Limb (tissue), 2 donors: Measurements from ENCODE around the gene IPO9.

Source experiments
- DNase-seq, 2 donors: peaks; one replicate each; pipeline ENCODE4 v3.0.0-alpha.2; 2016; ENCODE audit errors: extremely low spot score in 2 of 2

Gene IPO9

DNA sequence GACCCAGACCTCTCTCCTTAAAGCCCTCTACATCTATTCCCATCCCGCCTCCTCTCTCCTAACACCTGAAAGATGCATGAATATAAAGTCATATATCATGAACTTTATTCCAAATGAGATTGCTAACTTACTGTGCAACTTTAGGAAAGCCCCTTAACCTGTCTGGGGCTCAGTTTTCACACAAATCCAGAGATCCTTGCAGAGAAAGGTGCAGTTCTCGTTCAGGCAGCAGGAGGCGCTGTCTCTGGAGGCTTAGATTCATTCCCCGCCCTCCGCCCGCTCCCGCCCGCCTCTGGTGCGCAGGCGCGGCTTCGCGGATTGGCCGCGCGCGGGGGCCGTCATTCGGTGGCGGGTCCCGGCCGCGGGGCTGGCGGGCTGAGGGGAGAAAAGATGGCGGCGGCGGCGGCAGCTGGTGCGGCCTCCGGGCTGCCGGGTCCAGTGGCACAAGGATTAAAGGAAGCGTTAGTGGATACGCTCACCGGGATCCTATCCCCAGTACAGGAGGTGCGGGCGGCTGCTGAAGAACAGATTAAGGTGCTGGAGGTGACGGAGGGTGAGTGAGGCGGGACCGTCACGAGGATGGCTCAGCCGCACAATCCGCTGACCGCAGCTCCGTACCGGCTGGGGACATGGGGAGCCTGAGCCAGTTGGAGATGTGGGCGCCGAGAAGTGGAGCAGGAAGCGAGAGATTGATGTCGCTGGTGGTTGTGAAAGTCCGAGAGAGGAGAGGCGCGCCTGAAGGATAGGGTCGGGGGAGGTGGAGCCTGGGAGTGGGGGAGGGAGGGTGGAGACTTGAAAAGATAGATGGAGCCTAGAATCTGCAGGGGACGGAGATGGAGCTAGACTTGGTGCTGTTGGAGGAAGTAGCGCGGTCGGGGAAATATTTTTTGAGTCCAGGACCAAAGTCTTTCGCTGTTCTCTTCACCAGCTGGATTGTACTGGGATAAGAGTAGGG, at the start of gene IPO9:
TSS of gene IPO9 (plus strand) at position 338 of the 955 bp plus-strand sequence. CDS start at position 391, 53 bp downstream.
- DNase-seq: peak; percentile 95 to 98

DNA sequence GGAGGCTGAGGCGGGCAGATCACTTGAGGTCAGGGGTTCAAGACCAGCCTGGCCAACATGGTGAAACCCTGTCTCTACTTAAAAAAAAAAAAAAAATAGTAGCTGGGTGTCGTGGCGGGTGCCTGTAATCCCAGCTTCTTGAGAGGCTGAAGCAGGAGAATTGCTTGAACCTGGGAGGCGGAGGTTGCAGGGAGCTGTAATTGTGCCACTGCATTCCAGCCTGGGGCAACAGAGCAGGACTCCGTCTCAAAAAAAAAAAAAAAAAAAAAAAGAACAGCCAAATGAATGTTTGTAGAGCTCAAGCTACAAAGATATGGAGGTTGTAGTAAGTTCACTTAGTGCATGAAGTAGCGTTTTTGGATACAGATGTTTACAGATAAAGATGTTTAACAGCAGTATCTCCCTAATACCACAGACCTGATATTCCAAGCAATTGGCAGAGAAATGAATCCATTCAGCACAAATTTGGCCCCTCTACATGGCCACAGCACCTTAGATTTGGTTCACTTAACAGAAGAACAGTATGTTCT, 49.5 kb upstream of the IPO9 start:
- DNase-seq: no peak

DNA sequence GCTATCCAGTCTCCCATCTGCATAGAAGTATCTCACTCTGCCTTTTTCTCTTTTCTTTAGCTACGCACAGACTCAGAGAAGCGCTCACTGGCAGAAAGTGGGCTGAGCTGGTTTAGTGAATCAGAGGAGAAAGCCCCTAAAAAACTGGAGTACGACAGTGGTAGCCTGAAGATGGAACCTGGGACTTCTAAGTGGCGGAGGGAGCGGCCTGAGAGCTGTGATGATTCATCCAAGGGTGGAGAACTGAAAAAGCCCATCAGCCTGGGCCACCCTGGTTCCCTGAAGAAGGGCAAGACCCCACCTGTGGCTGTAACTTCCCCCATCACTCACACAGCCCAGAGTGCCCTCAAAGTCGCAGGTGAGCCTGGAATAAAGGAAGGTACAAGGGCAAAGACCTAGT, 48.0 kb upstream of the IPO9 start:
- no peak for DNase-seq

DNA sequence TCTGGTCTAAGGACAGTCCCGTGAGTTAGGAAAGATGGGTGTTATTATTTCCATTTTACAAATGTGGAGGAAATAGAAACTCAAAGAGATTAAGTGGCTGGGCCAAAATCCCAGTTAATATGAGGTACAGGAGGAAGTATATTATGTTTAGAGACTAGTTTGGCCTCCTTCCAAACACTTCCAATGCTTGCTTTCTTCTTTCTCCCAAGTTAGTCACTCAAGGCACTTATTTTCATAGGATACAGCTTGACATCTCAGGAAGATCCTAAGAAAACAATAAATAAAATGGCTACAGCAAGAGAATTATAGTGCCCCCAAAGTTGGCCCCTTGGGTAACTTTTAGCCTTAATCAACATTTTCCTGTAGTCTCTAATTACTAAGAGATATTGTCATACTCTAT, 47.5 kb upstream of the IPO9 start:
- DNase-seq: no peak

DNA sequence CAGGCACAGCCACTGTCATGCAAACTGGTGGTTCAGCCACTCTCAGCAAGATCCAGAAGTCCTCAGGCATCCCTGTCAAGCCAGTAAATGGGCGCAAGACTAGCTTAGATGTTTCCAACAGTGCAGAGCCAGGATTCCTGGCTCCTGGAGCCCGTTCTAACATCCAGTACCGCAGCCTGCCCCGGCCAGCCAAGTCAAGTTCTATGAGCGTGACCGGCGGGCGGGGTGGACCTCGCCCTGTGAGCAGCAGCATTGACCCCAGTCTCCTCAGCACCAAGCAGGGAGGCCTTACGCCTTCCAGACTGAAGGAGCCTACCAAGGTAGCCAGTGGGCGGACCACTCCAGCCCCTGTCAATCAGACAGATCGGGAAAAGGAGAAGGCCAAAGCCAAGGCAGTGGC, 46.6 kb upstream of the IPO9 start:
- no peak for DNase-seq

DNA sequence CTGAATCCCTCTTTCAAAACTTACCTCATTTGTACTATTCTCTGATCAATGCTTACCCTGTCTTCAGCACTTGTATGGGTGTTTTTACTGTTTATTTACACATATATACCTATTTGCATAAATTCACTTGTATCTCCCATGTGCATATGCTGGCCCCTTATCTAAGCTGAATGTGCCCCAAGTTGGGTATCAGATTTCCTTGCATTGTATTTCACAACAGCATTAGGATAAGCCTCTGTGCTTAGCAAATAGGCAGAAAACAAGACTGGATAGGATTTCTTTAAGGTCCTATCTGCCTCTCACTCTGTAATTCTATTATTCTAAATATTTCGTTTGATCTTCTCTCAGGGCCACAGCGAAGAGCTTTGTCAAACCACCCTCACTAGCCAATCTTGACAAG, 45.9 kb upstream of the IPO9 start:
- no peak for DNase-seq

DNA sequence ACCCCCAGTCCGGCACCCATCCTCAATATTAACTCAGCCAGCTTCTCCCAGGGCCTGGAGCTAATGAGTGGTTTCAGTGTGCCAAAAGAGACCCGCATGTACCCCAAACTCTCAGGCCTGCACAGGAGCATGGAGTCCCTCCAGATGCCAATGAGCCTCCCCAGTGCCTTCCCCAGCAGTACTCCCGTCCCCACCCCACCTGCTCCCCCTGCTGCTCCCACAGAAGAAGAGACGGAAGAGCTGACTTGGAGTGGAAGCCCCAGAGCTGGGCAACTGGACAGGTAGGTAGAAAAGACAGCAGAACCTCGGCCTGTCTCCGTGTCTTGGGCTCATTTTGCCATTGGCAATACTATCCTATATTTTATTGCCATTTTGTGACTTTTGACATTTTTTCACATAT, 45.4 kb upstream of the IPO9 start:
- DNase-seq: no peak

DNA sequence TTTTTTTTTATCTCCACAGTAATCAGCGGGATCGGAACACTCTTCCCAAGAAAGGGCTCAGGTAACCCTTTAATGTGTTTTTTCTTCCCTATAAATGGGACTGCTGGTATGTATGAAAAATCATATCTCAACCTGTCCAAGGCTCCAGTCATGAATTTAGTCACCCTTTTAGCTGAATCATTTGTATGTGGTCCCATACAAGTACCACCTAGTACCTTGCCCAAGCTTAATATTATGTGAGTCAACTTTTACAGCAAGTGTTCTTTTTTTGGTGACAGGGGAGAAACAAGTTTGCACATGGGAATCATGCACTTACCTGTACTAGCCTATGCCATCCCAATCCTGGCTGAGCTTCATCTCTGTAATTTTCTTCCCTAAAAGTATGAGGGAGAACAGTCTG, 43.7 kb upstream of the IPO9 start:
- DNase-seq: no peak

DNA sequence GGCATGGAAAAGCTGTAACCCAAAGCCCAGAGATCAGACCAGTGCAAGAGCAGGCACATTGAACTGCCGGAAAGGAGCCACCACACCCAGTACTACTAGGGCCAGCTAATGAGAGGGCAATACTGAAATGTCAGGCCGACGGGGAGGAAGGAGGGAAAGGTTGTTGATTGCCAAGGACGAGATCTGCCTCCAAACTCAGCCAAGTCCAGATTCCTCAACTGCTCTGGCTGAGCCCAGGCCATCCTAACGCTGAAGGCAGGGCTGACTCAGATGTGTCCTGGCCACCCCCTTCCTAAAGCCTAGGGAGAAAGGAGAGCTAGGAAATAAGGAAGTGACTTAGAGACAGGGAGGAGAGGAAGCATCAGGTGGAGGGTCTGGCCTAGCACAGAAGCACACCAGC, 42.1 kb upstream of the IPO9 start:
- no peak for DNase-seq

DNA sequence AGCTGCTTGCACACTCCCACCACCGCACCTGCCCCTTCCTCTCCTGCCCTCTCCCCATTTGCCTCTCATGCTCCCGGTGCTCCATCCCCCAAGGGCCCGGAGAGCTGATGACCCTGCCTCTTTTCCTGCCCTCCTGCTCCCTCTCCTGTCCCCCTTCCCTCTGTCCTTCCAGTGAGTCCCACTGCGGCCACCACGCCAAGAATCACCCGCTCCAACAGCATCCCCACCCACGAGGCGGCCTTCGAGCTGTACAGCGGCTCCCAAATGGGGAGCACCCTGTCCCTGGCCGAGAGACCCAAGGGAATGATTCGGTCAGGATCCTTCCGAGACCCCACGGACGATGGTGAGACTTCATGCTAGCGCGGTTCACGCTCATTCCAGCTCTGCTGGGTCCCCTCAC, 40.7 kb upstream of the IPO9 start:
- DNase-seq: no peak

DNA sequence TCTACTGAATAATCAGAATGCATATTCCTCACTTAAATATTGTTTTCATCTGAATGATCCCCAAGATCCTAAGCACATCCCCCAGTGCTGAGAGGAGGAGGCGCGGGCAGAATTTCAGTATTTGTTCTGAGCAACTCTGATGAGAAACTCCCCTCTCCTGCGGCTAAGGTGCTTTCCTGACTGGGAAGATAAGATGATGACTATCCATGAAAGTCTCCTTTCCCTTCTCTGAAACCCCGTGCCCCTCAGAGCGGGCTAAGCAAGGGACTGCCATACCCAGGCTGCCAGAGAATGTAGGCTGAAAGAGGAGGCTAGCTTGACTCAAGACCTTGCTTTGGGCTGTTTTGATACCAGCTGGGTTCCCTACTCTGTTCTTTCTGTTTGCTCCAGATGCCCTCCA, 39.7 kb upstream of the IPO9 start:
- DNase-seq: no peak

DNA sequence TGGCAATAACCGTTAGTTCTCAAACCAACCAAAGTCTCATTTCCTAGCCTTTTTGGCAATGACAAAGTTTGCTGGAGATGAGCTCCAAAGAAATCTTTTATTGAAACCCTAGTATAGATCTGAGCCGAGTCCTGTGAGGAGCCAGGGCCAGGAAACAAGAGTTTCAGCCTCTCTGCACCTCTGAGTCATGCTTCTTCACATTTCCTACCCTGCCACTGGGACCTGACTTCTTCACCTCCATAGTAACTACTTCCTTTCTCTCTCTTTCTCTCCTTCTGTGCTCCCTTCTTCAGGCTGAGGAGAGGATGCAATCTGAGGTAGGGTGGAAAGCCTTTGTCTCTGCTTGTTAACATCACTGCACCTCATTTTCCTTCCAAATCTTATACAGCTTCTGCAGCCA, 38.7 kb upstream of the IPO9 start:
- DNase-seq: no peak

DNA sequence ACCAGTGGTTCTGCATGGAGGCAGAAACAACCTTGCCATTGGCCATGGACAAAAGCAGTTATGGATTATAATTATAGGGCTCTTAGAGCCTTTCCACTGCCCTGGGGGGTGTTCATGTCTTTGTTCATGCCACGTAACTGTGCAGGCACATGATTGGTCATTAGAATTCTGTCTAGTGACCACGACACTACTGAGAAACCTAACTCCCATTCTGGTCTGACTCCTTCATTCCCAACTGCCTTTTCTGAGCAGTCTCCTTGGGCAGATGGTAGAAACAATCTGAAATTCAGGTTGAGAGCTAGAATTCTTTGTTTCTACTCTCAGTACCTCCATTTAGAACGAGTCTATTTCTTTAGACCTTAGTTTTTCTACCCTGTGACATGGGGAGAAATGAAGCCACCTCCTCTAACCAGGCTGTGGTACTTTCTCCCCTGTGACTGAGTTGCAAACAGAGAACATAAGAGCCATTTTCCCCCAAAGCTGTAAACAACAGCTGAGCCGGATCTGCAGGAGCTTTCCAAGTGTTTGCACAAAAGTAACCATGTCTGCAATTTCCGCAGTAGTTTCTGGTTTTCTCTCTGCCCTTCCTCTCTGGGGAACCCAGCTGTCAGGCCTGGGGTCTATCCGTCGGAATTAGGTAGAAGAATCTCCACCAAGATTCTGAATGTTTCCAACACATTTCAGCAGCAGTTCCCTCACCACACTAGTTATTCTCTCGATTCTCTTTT, 37.7 kb upstream of the IPO9 start:
- peak in 1 of 2 donors; percentile 63 for DNase-seq

DNA sequence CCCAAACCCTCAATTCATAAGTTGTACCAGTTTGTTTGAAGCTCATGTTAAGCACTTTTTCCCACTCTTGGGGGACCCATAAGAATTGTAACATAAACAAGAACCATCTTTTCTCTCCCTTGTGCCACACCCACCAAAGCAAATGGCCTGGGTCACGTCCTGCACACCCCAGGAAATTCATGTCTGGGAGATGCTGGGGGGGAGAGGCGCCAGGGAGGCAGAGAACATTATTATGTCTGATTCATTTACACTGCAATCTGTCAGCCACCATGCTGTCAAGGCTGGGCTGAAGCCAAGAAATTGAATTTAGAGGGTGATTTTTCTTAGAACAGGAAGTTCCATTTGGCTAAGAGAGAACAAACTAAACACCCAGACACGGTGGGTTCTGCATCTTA, 37.2 kb upstream of the IPO9 start:
- DNase-seq: peak in 1 of 2 donors; percentile 42

DNA sequence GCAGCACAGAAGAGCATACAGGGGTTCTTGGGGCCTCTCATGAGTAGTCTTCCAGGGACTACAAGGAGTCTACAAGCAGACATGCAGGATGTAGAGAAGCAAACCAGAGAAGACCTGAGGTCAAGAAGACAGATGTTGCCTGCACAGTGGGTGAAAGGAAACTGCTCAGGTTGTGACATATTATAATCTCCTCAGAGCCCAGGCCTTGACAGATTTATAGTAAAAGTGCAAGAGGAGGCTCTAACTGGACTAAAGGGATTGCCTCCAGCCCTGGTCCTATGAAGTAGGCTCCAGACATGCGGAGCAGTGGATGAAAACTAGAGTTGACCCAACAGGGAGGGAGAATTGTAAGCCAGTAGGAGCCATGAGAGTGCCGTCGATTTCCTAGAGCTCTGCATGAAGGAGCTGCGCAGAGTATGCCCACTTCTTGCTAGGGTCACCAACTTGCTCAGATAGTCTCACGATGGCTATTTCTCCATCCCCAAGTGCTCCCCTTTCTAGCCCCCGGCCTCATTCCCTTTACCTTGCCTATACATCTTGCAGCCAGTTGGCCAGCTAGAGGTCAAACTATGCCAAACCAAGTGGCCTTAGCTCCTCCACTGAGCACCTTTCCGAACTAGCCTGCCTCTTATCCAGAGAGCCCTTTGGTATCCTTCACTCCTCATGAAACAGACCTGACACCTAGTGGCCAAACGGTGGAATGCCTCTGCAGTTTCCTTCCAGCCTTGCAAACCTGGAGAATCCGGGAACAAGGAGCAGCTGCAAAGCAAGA, 36.2 kb upstream of the IPO9 start:
- DNase-seq: peak; percentile 82 to 83

DNA sequence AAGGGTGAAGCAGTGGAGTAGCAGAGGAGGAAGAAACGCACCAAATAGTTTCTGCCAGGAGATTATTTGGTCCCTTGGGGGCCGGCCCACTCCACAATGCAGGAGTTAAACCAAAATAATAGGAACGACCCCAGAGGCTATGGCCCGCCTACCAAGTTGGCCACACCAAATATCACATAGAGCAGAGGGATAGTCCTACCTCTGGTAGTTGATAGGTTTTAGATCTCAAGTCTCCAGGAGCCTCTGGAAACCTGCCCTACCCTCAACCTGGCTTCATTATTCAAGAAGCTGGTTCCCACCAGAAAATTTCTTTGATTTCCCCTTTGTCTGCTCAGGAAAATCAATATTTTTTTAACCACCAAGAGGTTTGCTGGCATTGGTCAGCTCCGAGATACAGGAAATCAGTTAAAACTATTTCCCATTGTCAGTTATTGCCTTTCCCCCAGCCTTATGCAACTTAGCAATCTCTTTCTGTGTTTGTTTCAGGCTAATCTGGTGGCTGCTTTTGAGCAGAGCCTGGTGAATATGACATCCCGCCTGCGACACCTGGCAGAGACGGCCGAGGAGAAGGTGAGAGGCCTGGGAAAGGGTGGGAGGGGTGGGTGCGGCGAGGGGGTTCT, 35.5 kb upstream of the IPO9 start:
- DNase-seq: no peak

DNA sequence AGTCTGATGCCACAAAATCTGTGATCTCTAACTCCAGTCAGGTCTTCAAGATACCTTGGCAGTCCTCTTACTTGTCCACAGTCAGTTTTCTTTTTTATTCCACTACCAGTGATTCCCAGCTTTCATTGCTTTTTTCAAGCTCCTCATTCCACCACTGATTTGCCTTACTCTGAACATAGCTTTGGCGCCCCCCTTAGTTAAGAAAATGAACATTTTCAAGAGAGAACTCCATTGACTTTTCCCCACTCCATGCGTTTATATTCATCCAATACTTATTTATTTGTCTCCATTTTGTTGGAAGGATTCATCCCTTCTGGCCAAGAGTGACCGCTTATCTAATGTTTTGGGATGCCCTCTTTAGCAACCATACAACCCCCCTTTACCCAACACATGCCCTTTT, 33.9 kb upstream of the IPO9 start:
- DNase-seq: no peak

DNA sequence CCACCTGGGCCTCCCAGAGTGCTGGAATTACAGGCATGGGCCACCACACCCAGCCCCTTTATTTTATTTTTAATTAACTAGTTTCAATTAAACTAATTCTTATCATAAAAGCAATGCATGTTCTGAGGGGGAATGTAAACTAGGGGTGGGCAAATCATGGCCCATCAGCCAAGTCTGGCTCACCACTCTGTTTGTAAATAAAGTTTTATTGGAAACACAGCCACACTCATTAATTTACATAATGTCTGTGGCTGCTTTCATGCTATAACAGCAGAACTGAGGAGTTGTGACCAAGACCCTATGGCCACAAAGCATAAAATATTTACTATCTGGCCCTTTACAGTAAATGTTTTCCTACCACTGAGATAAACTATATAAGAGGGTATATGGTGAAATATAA, 28.7 kb upstream of the IPO9 start:
- DNase-seq: no peak

DNA sequence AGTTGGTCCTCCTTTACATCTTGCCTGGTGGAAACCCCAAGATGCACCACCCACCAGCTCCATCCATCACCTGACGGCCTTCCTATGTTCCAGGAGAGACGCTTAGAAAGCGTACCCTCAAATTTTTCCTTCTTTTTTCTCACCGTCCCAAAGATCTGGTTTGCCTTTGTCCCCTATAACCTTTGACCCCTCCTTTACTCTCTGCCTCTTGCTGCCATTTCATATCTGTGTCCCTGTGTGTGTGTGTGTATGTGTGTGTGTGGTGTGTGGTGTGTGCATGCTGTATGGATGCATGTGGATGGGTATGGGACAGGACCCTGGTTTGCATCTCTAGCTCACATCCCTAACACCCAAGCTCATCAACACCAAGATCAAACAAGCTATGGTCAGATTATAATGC, 22.2 kb upstream of the IPO9 start:
- no peak for DNase-seq

DNA sequence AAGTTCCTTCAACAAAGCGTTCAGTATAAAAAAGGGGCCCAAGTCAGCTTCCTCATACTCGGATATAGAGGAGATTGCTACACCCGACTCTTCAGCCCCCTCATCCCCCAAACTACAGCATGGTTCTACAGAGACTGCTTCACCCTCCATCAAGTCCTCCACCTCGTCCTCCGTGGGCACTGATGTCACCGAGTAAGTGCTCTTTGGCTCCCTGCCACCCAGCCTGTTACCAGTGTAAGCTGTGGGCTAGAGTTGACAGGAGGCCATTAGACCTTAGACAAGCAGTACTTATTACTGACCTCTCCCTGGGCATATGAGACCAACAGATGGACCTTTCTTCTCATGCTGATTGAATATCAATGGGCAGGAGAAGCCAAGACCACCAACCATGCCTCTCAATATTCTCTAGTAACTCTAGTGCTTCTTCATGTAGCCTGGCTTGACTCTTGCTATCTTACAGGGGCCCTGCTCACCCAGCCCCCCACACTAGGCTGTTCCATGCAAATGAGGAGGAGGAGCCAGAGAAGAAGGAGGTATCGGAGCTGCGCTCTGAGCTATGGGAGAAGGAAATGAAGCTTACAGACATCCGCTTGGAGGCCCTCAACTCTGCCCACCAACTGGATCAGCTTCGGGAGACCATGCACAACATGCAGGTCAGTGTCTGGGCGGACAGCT, 20.9 kb upstream of the IPO9 start:
- DNase-seq: no peak

DNA sequence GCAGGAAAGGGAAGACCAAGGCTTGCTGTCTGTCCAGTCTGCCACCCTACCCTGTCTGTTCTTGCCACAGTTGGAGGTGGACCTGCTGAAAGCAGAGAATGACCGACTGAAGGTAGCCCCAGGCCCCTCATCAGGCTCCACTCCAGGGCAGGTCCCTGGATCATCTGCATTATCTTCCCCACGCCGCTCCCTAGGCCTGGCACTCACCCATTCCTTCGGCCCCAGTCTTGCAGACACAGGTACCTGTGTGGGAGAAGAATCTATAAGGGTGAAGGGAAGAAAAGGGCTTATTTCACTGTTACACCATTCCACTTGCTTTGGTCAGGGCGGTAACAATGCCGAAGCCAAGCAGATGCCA, 20.3 kb upstream of the IPO9 start:
- no peak for DNase-seq
